Loucy (cell line): ENCODE data around the gene ST7L.

Source experiments
- H2AFZ ChIP-seq: fragments of 200-600 bp; sonication (generic); 2 replicates; pipeline ENCODE4 v1.6.0; 2016; ENCODE audit warnings: antibody characterized with exemption, mild to moderate bottlenecking, low read length, moderate library complexity
- H3F3A ChIP-seq: fragments of 200-600 bp; 2 replicates; pipeline ENCODE4 v1.6.0; 2016; ENCODE audit warnings: antibody characterized with exemption, low read depth, mild to moderate bottlenecking
- H3K27me3 ChIP-seq: fragments of 200-600 bp; sonication (generic); 2 replicates; pipeline ENCODE4 v1.6.1; 2014; ENCODE audit warnings: low read length, mild to moderate bottlenecking; ENCODE audit not compliant: insufficient read depth, poor library complexity, severe bottlenecking
- H3K36me3 ChIP-seq: fragments of 200-600 bp; sonication (generic); 2 replicates; pipeline ENCODE4 v1.6.1; 2016; ENCODE audit warnings: low read length; ENCODE audit not compliant: insufficient read depth
- H3K4me1 ChIP-seq: fragments of 200-600 bp; sonication (generic); 2 replicates; pipeline ENCODE4 v1.5.1; 2014; ENCODE audit warnings: low read length, mild to moderate bottlenecking; ENCODE audit not compliant: insufficient read depth, poor library complexity, severe bottlenecking
- H3K4me2 ChIP-seq: fragments of 200-600 bp; sonication (generic); 2 replicates; pipeline ENCODE4 v1.6.0; 2014; ENCODE audit warnings: antibody characterized with exemption, low read length, low read depth, mild to moderate bottlenecking; ENCODE audit not compliant: poor library complexity, severe bottlenecking
- H3K4me3 ChIP-seq: fragments of 200-600 bp; sonication (generic); 2 replicates; pipeline ENCODE4 v1.5.1; 2014; ENCODE audit warnings: low read length, mild to moderate bottlenecking, mixed read lengths; ENCODE audit not compliant: poor library complexity, severe bottlenecking
- H3K79me2 ChIP-seq: fragments of 200-600 bp; sonication (generic); 2 replicates; pipeline ENCODE4 v1.6.1; 2014; ENCODE audit warnings: low read length; ENCODE audit not compliant: insufficient read depth
- H3K9ac ChIP-seq: fragments of 200-600 bp; sonication (generic); 2 replicates; pipeline ENCODE4 v1.6.0; 2014; ENCODE audit warnings: mild to moderate bottlenecking, low read depth, low read length, moderate library complexity; ENCODE audit not compliant: poor library complexity, severe bottlenecking
- H3K9me2 ChIP-seq: fragments of 200-600 bp; sonication (generic); replicated peaks from 2 replicates; pipeline ENCODE4 v1.6.1; 2016; ENCODE audit warnings: low read depth, low read length, mixed read lengths
- H3K9me3 ChIP-seq: fragments of 200-600 bp; sonication (generic); 2 replicates; pipeline ENCODE4 v1.6.1; 2014; ENCODE audit warnings: mild to moderate bottlenecking, antibody characterized with exemption, low read length, low read depth; ENCODE audit not compliant: insufficient read depth
- H4K20me1 ChIP-seq: fragments of 200-600 bp; sonication (generic); 2 replicates; pipeline ENCODE4 v1.6.0; 2014; ENCODE audit warnings: antibody characterized with exemption, low read length, mild to moderate bottlenecking; ENCODE audit not compliant: insufficient read depth, poor library complexity, severe bottlenecking
- CTCF ChIP-seq: fragments of 200-600 bp; sonication (generic); conservative IDR thresholded peaks from 2 replicates; pipeline ENCODE4 v1.5.1; 2014; ENCODE audit warnings: mild to moderate bottlenecking, antibody characterized with exemption, low read length
- EZH2phosphoT487 ChIP-seq: fragments of 200-600 bp; IDR thresholded peaks from 2 replicates; pipeline ENCODE4 v1.6.1; 2018; ENCODE audit warnings: antibody characterized with exemption, mild to moderate bottlenecking, moderate library complexity, borderline replicate concordance

ST7L gene

DNA sequence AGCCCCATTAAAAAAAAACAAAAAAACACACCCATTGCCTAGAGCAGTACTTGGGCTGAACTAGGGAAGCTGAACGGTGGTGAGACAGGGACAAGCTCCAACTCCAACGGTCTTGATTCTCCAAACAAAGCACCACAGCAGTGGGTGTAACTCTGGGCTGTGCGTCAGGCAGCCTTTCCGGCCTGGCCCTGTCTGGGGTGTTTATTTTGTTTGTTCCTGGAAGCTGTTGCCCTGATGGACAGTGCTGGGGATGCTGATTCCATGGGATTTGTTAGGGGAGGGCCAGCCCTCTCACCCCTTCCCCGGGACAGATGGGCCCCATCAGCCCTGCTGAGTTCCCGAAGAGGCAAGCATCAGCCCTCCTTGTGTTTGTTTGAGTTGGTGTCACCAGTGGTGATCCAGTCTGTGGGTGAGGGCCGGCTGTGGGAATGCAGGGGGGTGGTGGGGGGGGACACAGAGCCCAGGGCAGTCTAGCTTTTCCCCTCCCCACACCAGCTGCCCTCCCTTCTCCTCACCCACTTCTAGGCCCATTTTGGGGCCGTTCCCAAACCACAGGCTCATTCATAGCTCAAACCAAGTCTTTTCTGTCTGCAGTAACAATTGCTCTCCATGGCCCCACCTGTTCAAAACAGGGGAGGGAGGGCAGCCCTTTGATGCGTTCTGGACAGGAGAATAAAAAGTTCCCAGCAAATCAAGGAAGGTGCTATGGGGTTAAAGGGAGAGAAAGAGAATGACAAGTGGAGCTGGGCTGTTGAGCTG, 105.7 kb downstream of the ST7L start:
- Histone ChIP-seq H3K9me2 (no peaks in the 10 kb centered on the region), H3K79me2 (no peaks in the 10 kb centered on the region), H3K4me1 (peaks cover 18% of the 10 kb centered on the region), H3K9me3 (no peaks in the 10 kb centered on the region), H3K36me3 (no peaks in the 10 kb centered on the region), H3F3A (no peaks in the 10 kb centered on the region), H4K20me1 (no peaks in the 10 kb centered on the region), H3K9ac (no peak overlapping the region), H3K27me3 (no peaks in the 10 kb centered on the region), H2AFZ (no peak overlapping the region), H3K4me2 (no peak overlapping the region), H3K4me3 (no peak overlapping the region)
- TF ChIP-seq EZH2phosphoT487 (no peak), CTCF (no peak)

GRCh38 chr1:112511897-112512296, 107.0 kb downstream of the ST7L start:
- Histone ChIP-seq H3K4me2 (no peak overlapping the region), H3K4me3 (no peak overlapping the region), H3K9me3 (no peaks in the 10 kb centered on the region), H3K27me3 (no peaks in the 10 kb centered on the region), H3K9ac (no peak overlapping the region), H2AFZ (no peak overlapping the region), H3K4me1 (peaks cover 18% of the 10 kb centered on the region), H3K9me2 (no peaks in the 10 kb centered on the region), H4K20me1 (no peaks in the 10 kb centered on the region), H3F3A (no peaks in the 10 kb centered on the region), H3K36me3 (no peaks in the 10 kb centered on the region), H3K79me2 (no peaks in the 10 kb centered on the region)
- no peak for TF ChIP-seq CTCF
- TF ChIP-seq EZH2phosphoT487: no peak

- no peak overlapping the region for H3K9ac ChIP-seq
- no peaks in the 10 kb centered on the region for H3K27me3 ChIP-seq
- no peak overlapping the region for H2AFZ ChIP-seq
- H3K4me2 ChIP-seq: no peak overlapping the region
- TF ChIP-seq EZH2phosphoT487 (no peak), CTCF (no peak)
- no peak overlapping the region for H3K4me3 ChIP-seq
- no peaks in the 10 kb centered on the region for H3K36me3 ChIP-seq
- H3K79me2 ChIP-seq: no peaks in the 10 kb centered on the region
- peaks cover 18% of the 10 kb centered on the region for H3K4me1 ChIP-seq
- no peaks in the 10 kb centered on the region for H4K20me1 ChIP-seq
- no peaks in the 10 kb centered on the region for H3F3A ChIP-seq
- no peaks in the 10 kb centered on the region for H3K9me2 ChIP-seq
- H3K9me3 ChIP-seq: no peaks in the 10 kb centered on the region
Measured at GRCh38 chr1:112510340-112510739, 108.6 kb downstream of the ST7L start.
